Colonic mucosa (tissue), 4 donors: ENCODE measurements around the gene OR7G3. TPM values are rescaled to one million over a fixed set of nuclear protein-coding genes. Genes with fewer than 3 reads are reported as not detected.

Experiments
- DNase-seq: peaks from one replicate; pipeline ENCODE4 v3.0.0-alpha.2; 2020
- H3K27ac ChIP-seq: fragments of 200-600 bp; one replicate; pipeline ENCODE4 v1.8.0; 2021
- H3K27me3 ChIP-seq: fragments of 200-600 bp; one replicate; pipeline ENCODE4 v1.8.0; 2021
- H3K36me3 ChIP-seq: fragments of 200-600 bp; one replicate; pipeline ENCODE4 v1.8.0; 2021
- H3K4me1 ChIP-seq: fragments of 200-600 bp; one replicate; pipeline ENCODE4 v1.8.0; 2021; ENCODE audit warnings: mild to moderate bottlenecking
- H3K4me3 ChIP-seq: fragments of 200-600 bp; one replicate; pipeline ENCODE4 v1.8.0; 2021
- H3K9ac ChIP-seq, 2 donors: one replicate each; pipeline ENCODE4 v1.7.0; 2013; ENCODE audit warnings: control low read depth in 2 of 2, low read depth in 2 of 2, low read length in 2 of 2
- H3K9me3 ChIP-seq: fragments of 200-600 bp; one replicate; pipeline ENCODE4 v1.8.0; 2021
- CTCF ChIP-seq: fragments of 200-600 bp; IDR thresholded peaks from one replicate; pipeline ENCODE4 v1.8.0; 2022; ENCODE audit warnings: antibody characterized with exemption, mild to moderate bottlenecking
- intact Hi-C: fragments of 100-400 bp; cut with DNase I; formaldehyde crosslinking; loops from one replicate; pipeline ENCODE4 v1.14.1; 2022
- total RNA-seq, 2 donors: library from RNA; stranded (reverse); fragmentation: NEBNext Ultra II Directional in 1 of 2; extraction: Animal tissue kit (Norgen Biotek cat#: 25700) in 1 of 2; gene quantifications; one replicate each; pipeline ENCODE4 v1.2.1, GENCODE V29; 2021
- donor health status: healthy.
- donor health status: DM: no; HTN: no; CAD: no.
- donor health status: DM: no; HTN: no; CAD: no.

Gene OR7G3
- total RNA-seq, 2 donors from 2014 or later = not detected

DNA sequence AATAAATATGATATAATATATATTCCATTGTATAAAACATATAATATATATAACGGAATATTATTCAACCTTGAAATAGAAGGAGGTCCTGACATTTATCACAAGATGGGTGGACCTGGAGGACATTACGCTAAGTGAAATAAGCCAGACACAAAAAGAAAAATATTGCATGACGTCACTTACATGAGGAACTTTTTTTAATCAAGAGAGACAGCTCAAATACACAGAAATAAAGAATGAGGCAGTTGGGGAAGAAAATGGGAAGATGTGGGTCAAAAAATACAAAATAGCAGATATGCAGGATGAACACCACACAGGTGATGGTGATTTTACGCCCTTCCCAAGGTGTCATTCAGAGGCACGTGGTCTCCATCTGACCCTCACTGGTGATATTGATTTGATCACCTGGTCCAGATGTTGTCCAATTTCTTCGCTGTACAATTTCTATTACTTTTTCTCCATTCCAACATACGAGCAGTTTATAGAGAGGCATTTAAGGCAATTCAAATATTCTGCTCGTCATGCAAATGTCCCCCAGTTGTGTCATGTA is 12.9 kb upstream of the OR7G3 start:
- intact Hi-C loops = loop anchor here (10.0 kb wide), 1 partner anchor 655 kb away; no protein-coding TSS in a partner anchor
- H3K27ac ChIP-seq = no peak overlapping the region
- DNase-seq = no peak
- peaks cover 6% of the 10 kb centered on the region for H3K4me1 ChIP-seq
- no peaks in the 10 kb centered on the region for H3K27me3 ChIP-seq
- H3K9ac ChIP-seq = peak overlapping the region; percentile 94 to 96
- TF ChIP-seq CTCF = no peak
- peak overlapping the region; percentile 86 for H3K4me3 ChIP-seq
- H3K36me3 ChIP-seq = no peaks in the 10 kb centered on the region
- no peaks in the 10 kb centered on the region for H3K9me3 ChIP-seq

DNA sequence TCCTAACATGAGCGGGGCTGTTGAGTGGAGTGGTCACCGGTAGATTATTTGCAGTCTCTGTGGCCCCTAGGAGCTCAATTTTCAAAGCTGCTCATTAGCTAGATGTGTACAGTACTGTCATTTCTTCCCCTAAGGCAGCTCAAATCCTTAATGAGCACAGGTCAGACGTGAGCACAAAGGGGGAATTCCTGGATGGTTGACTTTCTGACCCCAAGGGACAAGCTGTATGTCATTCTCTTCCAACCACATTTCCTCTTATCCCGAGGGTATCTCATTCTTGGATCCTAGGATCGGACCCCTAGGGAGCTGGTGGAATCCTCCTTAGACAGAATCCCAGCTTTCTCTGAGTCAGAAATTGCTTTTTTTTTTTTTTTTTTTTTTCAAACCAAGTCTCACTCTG is 5.7 kb upstream of the OR7G3 start:
- Histone ChIP-seq H3K27me3 (no peaks in the 10 kb centered on the region), H3K27ac (no peak overlapping the region), H3K4me1 (no peaks in the 10 kb centered on the region), H3K9me3 (no peaks in the 10 kb centered on the region), H3K36me3 (no peaks in the 10 kb centered on the region), H3K4me3 (no peak overlapping the region), H3K9ac (no peak overlapping the region)
- no peak for DNase-seq
- intact Hi-C loops = loop anchor here (10.0 kb wide), 1 partner anchor 662 kb away; no protein-coding TSS in a partner anchor
- no peak for TF ChIP-seq CTCF

DNA sequence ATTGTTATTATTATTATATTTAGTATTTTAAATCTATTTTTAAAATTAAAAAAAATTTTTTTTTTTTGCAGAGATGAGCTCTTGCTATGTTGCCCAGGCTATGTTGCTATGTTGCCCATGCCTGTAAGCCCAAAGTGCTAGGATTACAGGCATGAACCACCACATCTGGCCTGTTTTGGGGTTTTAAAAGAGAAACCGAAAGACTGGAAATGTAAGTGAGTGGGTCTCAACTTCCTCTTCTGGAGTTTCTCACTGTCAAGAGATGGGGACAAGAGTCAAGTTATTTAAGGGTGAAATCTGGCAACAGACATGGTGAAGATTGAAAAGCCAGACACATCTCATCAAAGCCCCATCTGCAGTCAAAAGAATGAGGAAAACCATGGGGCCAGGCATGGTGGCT is 4.2 kb upstream of the OR7G3 start:
- no peaks in the 10 kb centered on the region for H3K4me1 ChIP-seq
- no peaks in the 10 kb centered on the region for H3K27me3 ChIP-seq
- intact Hi-C loops = loop anchor here (10.0 kb wide), 1 partner anchor 664 kb away; no protein-coding TSS in a partner anchor
- TF ChIP-seq CTCF = no peak
- no peaks in the 10 kb centered on the region for H3K36me3 ChIP-seq
- H3K9me3 ChIP-seq = no peaks in the 10 kb centered on the region
- DNase-seq = no peak
- H3K4me3 ChIP-seq = no peak overlapping the region
- H3K9ac ChIP-seq = no peak overlapping the region
- no peak overlapping the region for H3K27ac ChIP-seq

DNA sequence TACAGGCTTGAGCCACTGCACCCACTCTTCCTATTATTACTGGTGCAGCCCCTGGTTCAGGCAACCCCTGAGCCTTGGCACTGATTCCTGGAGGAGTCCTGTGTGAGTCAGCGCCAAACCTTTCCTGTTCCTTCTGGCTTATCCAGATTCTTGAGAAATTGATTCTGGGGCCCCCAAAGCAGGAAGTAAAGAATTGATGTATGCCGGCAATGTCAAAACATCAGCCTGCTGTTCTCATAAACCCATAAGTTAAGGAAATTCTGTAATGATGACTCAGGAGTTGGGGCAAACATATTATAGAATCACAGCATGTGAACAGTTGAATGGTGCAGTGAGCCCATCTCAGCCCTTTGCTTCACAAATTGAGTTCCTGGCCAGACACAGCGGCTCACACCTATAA is 1.4 kb upstream of the OR7G3 start:
- Histone ChIP-seq H3K27me3 (no peaks in the 10 kb centered on the region), H3K27ac (no peak overlapping the region), H3K9me3 (no peaks in the 10 kb centered on the region), H3K4me3 (no peak overlapping the region), H3K4me1 (no peaks in the 10 kb centered on the region), H3K9ac (no peak overlapping the region), H3K36me3 (no peaks in the 10 kb centered on the region)
- intact Hi-C loops = no loop called here
- DNase-seq = no peak
- TF ChIP-seq CTCF = no peak

DNA sequence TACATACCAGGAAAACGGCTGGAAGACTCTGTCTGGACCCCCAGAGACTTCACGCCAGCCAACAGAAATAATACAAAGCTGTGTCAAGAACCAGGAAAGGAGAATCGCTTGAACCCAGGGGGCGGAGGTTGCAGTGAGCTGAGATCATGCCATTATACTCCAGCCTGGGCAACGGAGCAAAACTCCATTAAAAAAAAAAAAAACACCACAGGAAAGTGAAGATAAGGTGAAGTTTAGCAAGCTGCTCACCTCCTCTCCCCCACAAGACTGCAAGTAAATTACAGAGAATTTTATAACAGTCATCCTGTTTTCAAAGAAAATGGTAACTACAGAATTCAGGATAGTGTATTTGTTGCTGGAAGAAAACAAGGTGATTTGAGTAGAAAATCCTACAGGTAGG is 10.2 kb downstream of the OR7G3 start:
- no peaks in the 10 kb centered on the region for H3K9me3 ChIP-seq
- no peak for DNase-seq
- intact Hi-C loops = no loop called here
- no peak for TF ChIP-seq CTCF
- no peak overlapping the region for H3K4me3 ChIP-seq
- H3K4me1 ChIP-seq = no peaks in the 10 kb centered on the region
- H3K36me3 ChIP-seq = no peaks in the 10 kb centered on the region
- no peaks in the 10 kb centered on the region for H3K27me3 ChIP-seq
- H3K9ac ChIP-seq = no peak overlapping the region
- H3K27ac ChIP-seq = no peak overlapping the region
